8988T (cell line): Measurements from ENCODE around the gene PCAT7.

ENCODE experiments used
- DNase-seq: peaks from one replicate; pipeline ENCODE4 v3.0.0; 2011

The PCAT7 gene

GRCh38 chr9:94606646-94607422 lies 52.0 kb downstream of the PCAT7 start:
- DNase-seq = no peak

DNA sequence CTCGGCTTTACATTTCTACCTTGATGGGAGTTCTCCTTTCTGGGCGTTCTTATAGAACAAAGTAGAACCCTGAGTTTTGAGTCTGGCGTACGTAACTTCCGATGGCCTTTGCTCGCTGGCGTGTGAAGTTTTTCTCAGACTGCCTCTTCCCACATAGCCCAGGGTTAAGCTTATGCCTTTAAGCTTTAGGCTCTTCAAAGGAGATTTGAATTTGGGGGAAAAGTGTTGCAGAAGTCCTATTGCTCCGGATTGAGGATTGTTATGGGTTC lies 52.5 kb downstream of the PCAT7 start:
- no peak for DNase-seq

DNA sequence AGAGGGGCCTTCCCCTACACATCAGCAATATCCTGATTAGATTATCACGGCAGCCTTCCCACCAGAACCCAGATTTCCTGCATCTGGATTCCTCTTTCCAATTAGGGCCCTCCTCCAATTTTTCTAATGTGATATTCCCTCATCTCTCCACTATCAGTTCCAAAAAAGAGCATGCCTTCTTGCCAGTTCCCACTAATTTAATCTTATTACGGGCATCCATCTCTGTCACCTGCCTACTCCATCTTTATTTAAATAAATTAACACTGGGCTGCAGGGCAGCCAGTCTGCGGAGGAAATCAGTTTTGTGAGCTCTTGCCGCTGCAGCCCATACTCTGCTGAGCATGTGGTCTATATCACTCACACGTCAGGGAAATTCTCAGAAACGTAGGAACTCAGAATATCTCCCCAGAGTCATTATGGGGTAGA lies 55.3 kb downstream of the PCAT7 start:
- DNase-seq = no peak

DNA sequence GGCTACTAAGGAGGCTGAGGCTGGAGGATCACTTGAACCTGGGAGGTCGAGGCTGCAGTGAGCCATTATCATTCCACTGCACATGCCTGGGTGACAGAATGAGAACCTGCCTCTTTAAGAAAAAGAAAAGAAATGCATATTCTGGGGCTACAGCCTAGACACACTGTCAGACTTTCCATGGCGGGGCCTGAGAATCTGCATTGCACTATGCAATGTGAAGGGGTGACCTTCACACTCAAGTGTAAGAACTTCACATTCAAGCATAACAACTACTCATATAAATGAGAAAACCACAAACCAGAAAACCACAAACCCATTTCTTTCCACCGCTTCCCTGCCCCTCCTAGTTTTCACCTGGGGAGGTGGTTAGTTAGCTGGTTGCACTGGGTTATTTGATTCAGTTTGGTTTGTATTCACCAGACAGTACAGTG lies 56.8 kb downstream of the PCAT7 start:
- no peak for DNase-seq

GRCh38 chr9:94612071-94612470 lies 57.2 kb downstream of the PCAT7 start:
- DNase-seq = no peak

DNA sequence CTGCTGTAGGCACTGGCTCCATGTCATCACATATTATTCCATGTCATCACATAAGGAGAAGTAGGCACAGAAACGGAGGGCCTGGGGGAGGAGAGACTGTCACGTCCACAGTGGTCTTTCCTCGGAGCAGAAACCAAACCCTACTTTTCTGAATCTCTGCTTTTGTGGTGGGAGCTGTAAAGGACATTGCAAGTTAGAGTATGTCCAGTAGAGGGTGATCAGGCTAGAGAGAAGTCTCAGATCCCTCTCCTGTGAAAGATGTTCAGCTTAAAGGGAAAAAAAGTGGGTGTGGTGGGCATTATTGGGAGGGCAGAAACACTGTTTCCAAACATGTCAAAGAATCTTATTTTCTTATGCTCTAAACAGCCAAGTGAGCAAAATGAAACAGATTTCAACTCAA lies 58.1 kb downstream of the PCAT7 start:
- no peak for DNase-seq

GRCh38 chr9:94619026-94619425 lies 64.1 kb downstream of the PCAT7 start:
- no peak for DNase-seq
